Breast epithelium (tissue), 4 donors: ENCODE results near the gene ADAMTSL2. TPM values are rescaled to one million over a fixed set of nuclear protein-coding genes. Genes with fewer than 3 reads are reported as not detected.

ENCODE experiments used
- DNase-seq, 2 donors: peaks; one replicate each; pipeline ENCODE4 v3.0.0-alpha.2; 2019; ENCODE audit warnings: low spot score in 2 of 2
- H3K27ac ChIP-seq, 2 donors: fragments of 200-600 bp; sonication (generic) in 1 of 2; one replicate each; pipeline ENCODE4 v1.5.1; 2016 to 2019; ENCODE audit warnings: mild to moderate bottlenecking in 1 of 2
- H3K27me3 ChIP-seq, 2 donors: fragments of 200-600 bp; sonication (generic) in 1 of 2; one replicate each; pipeline versions ENCODE4 v1.5.1 to v1.6.0; 2017 to 2019; ENCODE audit warnings: control low read depth in 1 of 2, mild to moderate bottlenecking in 1 of 2
- H3K36me3 ChIP-seq: fragments of 200-600 bp; one replicate; pipeline ENCODE4 v1.5.1; 2019
- H3K4me1 ChIP-seq, 2 donors: fragments of 200-600 bp; sonication (generic); one replicate each; pipeline ENCODE4 v1.5.1; 2016 to 2019; ENCODE audit warnings: control low read depth in 1 of 2
- H3K4me3 ChIP-seq, 3 donors: fragments of 200-600 bp; sonication (generic); 1 replicate in 2 of 3; 2 replicates in 1 of 3; pipeline ENCODE4 v1.5.1; 2016 to 2019; ENCODE audit warnings: mild to moderate bottlenecking in 3 of 3, moderate library complexity in 2 of 3
- H3K9me3 ChIP-seq, 2 donors: fragments of 200-600 bp; sonication (generic) in 1 of 2; one replicate each; pipeline ENCODE4 v1.5.1; 2016 to 2019; ENCODE audit warnings: control low read depth in 1 of 2
- POLR2A ChIP-seq: fragments of 450-650 bp; IDR thresholded peaks from one replicate; pipeline ENCODE4 v1.6.1; 2016; ENCODE audit warnings: antibody characterized with exemption, mild to moderate bottlenecking, moderate library complexity
- POLR2AphosphoS5 ChIP-seq, 3 donors: sonication (generic); formaldehyde crosslinking; IDR thresholded peaks; one replicate each; pipeline ENCODE4 v1.6.1; 2017; ENCODE audit warnings: antibody characterized with exemption in 3 of 3
- intact Hi-C: fragments of 100-400 bp; cut with DNase I; formaldehyde crosslinking; loops from one replicate; pipeline ENCODE4 v1.15.1; 2023; ENCODE audit warnings: low total_unique reads
- total RNA-seq, 3 donors: library from RNA; depleted of rRNA; stranded (reverse); fragments of >200 nt; gene quantifications; one replicate each; pipeline ENCODE4 v1.1.0, GENCODE V29; 2016
- TF ChIP-seq, protein P1 (sequence below), 3 donors: fragments of 450-650 bp; IDR thresholded peaks; one replicate each; pipeline ENCODE4 v1.5.1; 2016 to 2017; ENCODE audit warnings: antibody characterized with exemption in 3 of 3, mild to moderate bottlenecking in 3 of 3, moderate library complexity in 3 of 3

ADAMTSL2 gene
- total RNA-seq, 3 donors from 2014 or later, result 0.33 to 0.80 (median 0.44) TPM

DNA sequence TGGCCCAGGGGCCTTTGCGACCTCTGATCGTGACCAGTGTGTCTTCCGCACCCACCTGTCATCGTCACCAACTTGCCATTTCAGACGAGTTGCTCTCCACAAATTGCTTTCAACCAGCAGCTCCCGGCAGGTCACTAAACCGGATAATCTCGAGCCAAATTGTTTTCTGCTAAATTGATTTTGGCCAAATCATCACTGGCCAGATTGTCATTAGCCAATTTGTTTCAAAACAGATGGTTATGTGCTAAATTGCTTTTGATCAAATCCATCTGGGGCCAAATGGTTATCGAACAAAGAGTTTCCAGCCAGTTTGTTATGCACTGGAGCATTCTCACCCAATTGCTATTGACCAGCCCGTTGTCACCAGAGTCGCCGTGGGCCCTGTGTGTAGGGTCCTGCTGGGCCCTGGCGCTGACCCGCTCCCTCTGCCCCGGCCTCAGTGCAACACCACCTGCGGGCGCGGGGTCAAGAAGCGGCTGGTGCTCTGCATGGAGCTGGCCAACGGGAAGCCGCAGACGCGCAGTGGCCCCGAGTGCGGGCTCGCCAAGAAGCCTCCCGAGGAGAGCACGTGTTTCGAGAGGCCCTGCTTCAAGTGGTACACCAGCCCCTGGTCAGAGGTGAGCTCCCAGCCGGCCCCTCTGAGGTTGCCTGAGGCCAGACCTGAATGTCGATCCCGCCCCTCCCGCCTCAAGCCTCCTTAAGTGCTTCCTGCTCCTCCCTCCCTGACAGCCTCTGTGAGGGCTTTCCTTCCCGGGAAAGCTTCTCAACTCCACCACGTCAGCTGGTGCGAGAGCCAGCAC is 35.6 kb downstream of the ADAMTSL2 start:
- DNase-seq, result no peak
- H3K27ac ChIP-seq, result no peak overlapping the region

DNA sequence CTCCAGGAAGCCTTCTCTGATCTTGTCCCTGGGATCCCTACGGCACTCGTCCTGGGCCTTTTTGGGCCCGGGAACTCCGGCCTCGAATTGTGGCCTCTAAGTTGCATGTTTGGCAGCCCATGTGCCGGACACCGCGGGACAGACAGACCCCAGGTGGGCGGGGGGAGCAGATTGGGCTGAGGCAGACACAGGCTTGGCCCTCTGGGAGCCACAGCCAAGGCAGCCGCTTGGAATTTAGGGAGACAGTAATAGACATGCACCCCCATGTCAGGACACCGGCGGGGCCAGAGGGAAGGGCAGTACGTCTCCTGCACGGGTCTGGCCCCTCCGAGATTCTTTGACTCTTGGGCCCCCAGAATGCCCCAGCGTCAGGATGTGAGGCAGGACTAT is 36.2 kb downstream of the ADAMTSL2 start:
- no peak overlapping the region for H3K4me3 ChIP-seq
- H3K27me3 ChIP-seq, result peaks cover 0 to 16% of the 10 kb centered on the region in 2 donors
- DNase-seq, result no peak
- no peak overlapping the region for H3K27ac ChIP-seq
- TF ChIP-seq POLR2A (no peak), POLR2AphosphoS5 (IDR thresholded peaks at IDR 0.05) (no peak)
- TF ChIP-seq, protein P1, sequence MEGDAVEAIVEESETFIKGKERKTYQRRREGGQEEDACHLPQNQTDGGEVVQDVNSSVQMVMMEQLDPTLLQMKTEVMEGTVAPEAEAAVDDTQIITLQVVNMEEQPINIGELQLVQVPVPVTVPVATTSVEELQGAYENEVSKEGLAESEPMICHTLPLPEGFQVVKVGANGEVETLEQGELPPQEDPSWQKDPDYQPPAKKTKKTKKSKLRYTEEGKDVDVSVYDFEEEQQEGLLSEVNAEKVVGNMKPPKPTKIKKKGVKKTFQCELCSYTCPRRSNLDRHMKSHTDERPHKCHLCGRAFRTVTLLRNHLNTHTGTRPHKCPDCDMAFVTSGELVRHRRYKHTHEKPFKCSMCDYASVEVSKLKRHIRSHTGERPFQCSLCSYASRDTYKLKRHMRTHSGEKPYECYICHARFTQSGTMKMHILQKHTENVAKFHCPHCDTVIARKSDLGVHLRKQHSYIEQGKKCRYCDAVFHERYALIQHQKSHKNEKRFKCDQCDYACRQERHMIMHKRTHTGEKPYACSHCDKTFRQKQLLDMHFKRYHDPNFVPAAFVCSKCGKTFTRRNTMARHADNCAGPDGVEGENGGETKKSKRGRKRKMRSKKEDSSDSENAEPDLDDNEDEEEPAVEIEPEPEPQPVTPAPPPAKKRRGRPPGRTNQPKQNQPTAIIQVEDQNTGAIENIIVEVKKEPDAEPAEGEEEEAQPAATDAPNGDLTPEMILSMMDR (IDR thresholded peaks at IDR 0.05), result no peak
- intact Hi-C loops, result no loop called here
- no peaks in the 10 kb centered on the region for H3K36me3 ChIP-seq
- no peaks in the 10 kb centered on the region for H3K4me1 ChIP-seq
- H3K9me3 ChIP-seq, result no peaks in the 10 kb centered on the region

More for the DNA sequence above, 35.6 kb downstream of the ADAMTSL2 start:
- TF ChIP-seq POLR2AphosphoS5 (IDR thresholded peaks at IDR 0.05) (no peak), POLR2A (no peak)
- TF ChIP-seq, protein P1 (IDR thresholded peaks at IDR 0.05), result no peak
- Histone ChIP-seq H3K27me3 (peaks cover 0 to 16% of the 10 kb centered on the region in 2 donors), H3K9me3 (no peaks in the 10 kb centered on the region), H3K4me1 (no peaks in the 10 kb centered on the region), H3K36me3 (no peaks in the 10 kb centered on the region), H3K4me3 (no peak overlapping the region)
- intact Hi-C loops, result no loop called here

DNA sequence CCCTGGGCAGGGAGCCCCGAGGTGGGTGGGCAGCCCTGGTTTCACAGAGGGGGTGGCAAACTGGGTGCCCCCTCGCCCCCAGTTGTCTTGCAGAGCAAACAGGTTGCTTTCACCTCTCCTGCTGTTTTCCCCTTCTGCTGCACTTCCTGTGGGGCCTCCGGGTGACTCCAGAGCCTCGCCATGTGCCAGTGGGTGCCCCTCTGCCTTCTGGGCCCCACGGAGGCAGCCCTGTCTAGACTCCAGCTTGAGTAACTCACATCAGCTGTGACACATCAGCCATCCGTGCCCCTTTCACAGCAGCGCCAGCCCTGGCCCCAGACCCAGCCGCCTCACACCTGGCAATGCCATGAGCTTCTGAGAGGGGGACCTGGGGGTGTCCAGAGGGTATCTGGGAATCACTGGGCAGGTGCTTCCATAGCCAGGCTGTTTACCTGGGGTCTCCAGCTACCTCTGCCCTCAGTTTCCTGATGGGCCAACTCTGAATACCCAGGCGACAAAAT is 36.9 kb downstream of the ADAMTSL2 start:
- TF ChIP-seq POLR2AphosphoS5 (IDR thresholded peaks at IDR 0.05), result no peak
- TF ChIP-seq POLR2A, result no peak
- TF ChIP-seq, protein P1 (IDR thresholded peaks at IDR 0.05), result no peak
- no peak overlapping the region for H3K27ac ChIP-seq
- no peaks in the 10 kb centered on the region for H3K36me3 ChIP-seq
- H3K27me3 ChIP-seq, result peaks cover 0 to 20% of the 10 kb centered on the region in 2 donors
- no peak overlapping the region for H3K4me3 ChIP-seq
- H3K9me3 ChIP-seq, result no peaks in the 10 kb centered on the region
- DNase-seq, result no peak
- H3K4me1 ChIP-seq, result no peaks in the 10 kb centered on the region
- intact Hi-C loops, result no loop called here

DNA sequence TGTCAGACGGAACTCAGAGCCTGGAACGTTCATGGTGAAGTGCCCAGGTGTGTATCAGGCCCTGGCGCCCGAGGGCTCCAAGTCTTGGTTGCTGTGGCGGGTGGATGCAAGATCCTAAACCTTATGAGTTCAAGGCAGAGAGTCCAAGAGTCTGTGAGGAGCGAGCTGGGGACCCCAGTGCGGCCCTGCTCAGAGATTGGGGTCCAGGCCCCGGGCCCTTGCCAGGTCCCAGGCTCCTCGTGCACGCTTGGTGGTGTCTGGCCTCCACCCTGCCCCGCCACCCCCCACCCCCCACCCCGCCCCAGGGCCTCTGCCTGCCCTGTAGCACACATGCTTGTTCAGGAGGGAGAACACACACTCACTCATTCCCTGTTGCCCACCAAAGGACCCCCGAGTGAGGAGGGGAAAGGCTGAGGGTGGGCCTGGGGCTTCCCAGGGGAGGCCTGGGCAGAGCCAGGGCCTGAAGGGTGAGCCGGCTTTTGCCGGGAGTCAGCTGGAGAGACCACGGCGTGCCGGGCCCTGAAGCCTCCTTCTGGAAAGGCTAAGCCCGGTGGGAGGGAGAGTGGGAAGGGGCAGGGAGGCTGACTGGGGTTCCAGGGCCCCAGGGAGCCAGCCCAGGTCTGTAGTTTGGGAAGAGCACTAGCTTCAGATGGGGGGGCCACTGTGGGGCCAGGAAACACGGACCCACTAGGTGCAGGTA is 37.5 kb downstream of the ADAMTSL2 start:
- Histone ChIP-seq H3K9me3 (no peaks in the 10 kb centered on the region), H3K4me1 (peaks cover 0 to 2% of the 10 kb centered on the region in 2 donors), H3K4me3 (no peak overlapping the region), H3K27ac (no peak overlapping the region), H3K27me3 (peaks cover 0 to 21% of the 10 kb centered on the region in 2 donors), H3K36me3 (no peaks in the 10 kb centered on the region)
- TF ChIP-seq POLR2AphosphoS5 (IDR thresholded peaks at IDR 0.05), result no peak
- TF ChIP-seq, protein P1 (IDR thresholded peaks at IDR 0.05), result no peak
- TF ChIP-seq POLR2A, result no peak
- DNase-seq, result no peak
- intact Hi-C loops, result no loop called here
